ENCODE measurements around the gene DNAAF2.
"Not testable (repeated sequence)": the region's sequence is repeated elsewhere in the genome, so short reads cannot be mapped to it uniquely, and the experiment has no call there.

Gene DNAAF2

DNA sequence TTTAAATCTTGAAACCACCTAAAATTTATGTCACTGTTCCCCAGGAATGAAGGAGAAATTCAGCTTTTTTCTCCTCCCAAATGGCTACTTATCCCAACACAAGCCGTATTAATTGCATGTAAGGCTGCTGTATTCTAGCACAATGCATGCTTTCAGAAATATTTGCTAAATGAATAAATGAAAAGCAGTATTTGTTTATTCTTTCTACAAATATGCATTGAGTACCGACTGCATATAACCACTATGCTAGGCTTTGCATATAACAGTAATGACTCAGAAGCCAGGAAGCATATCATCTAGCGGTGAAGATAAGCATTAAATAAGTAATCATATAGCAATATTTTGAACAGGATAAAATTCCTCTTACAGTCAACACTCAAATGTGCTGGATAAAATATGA, 42.0 kb downstream of the DNAAF2 start:
- DNase-seq (ENCODE audit: insufficient read length) (no peak), FAIRE-seq (no peak)
- TF ChIP-seq POLR2A (IDR thresholded peaks at IDR 0.05; ENCODE audit: low read depth, low read length) (no peak), TAF1 (IDR thresholded peaks at IDR 0.05; ENCODE audit: borderline replicate concordance, low read depth, low read length) (no peak), POLR2AphosphoS5 (IDR thresholded peaks at IDR 0.05; ENCODE audit: low read depth, low read length) (no peak)

DNA sequence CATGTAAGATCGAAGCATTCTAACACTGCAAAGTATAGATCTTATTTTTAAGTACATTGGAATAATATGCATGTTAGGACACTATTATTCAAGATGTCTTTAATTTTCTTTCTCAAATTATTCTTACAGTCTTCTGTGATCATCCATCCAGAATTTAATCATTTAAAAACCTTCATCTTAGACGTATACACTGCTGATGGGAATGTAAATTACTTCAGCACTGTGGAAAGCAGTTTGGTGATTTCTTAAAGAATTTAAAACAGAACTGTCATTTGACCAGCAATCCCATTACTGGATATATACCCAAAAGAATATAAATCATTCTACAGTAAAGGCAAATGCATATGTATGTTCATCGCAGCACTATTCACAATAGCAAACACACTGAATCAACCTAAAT, 45.7 kb downstream of the DNAAF2 start:
- no peak for TF ChIP-seq POLR2AphosphoS5 (IDR thresholded peaks at IDR 0.05; ENCODE audit: low read depth, low read length)
- TF ChIP-seq TAF1 (IDR thresholded peaks at IDR 0.05; ENCODE audit: borderline replicate concordance, low read depth, low read length), result no peak
- no peak for TF ChIP-seq POLR2A (IDR thresholded peaks at IDR 0.05; ENCODE audit: low read depth, low read length)
- FAIRE-seq (no peak), DNase-seq (ENCODE audit: insufficient read length) (no peak)

DNA sequence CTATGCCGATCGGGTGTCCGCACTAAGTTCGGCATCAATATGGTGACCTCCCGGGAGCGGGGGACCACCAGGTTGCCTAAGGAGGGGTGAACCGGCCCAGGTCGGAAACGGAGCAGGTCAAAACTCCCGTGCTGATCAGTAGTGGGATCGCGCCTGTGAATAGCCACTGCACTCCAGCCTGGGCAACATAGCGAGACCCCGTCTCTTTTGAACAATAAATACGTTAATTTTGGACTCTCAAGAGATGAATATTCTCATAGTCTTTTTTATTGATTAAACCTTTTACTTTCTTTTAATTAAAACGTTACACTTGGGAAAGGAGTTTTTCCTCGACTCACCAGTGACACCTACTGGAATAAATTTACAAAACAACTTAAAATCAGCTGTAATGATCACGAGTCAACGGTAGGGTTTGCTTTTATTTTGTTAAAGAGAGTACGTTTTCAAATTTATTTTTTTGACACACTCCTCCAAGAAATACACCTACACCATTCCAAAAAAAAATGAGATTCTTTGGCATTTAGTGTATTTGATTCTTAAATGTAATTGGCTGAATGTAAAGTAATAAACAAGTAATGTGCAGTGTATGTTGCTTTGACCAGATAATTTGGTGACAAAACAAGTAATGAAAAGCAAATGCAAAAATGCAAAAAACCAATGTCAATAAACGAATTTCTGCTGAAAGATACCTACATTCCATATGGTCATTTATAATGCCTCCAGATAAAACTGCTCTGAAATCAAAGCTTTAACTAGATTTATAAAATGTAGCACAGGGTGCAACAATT, 48.2 kb downstream of the DNAAF2 start:
- TF ChIP-seq POLR2A (IDR thresholded peaks at IDR 0.05; ENCODE audit: low read depth, low read length) (no peak), TAF1 (IDR thresholded peaks at IDR 0.05; ENCODE audit: borderline replicate concordance, low read depth, low read length) (no peak), POLR2AphosphoS5 (IDR thresholded peaks at IDR 0.05; ENCODE audit: low read depth, low read length) (no peak)
- FAIRE-seq (no peak), DNase-seq (ENCODE audit: insufficient read length) (no peak)

DNA sequence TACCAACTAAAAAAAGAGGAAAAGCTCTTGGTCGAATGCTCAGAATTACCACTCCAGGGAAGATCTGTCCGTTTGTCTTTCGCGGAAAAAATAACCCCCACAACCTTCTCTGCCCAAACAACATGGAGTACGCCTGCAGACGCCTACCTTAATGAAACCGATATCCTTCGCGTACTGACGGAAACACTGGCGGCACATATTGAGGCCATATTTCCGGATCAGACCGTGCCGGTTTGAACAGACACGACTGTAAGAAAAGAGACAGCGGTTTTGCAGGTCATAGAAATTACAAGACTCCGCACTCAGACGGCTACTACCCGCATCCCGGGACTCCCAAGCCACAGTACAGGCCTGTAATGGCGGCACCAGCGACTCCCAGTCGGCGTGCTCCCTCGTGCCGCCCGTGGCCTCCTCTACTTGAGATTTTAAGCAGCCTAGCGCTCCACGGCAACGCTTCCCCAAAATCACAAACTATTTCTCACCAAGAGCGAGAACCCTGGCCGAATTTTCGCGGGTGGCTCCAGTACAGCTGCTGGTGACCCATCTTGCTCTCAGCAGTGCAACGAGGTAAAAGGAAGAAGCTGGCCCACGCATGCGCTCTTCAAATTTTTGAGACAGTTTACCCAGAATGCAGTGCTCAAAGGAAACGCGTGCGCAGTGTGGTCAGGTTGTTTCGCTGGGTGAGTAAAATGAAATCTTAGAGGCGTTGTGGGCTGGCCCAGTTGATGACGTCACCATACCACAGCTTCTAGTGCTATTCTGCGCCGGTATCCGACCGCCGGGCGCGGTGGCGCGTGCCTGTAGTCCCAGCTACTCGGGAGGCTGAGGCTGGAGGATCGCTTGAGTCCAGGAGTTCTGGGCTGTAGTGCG, 49.0 kb downstream of the DNAAF2 start, which contains the start of gene RPS29:
Gene RPS29 (minus strand): TSS at position 578 of the 870 bp plus-strand sequence. CDS start 34 bp downstream, at position 544.
- FAIRE-seq, result peak; percentile 97
- DNase-seq (ENCODE audit: insufficient read length), result peak; percentile 66
- TF ChIP-seq POLR2A (IDR thresholded peaks at IDR 0.05; ENCODE audit: low read depth, low read length) (peak; percentile 97), POLR2AphosphoS5 (IDR thresholded peaks at IDR 0.05; ENCODE audit: low read depth, low read length) (peak; percentile 96), TAF1 (IDR thresholded peaks at IDR 0.05; ENCODE audit: borderline replicate concordance, low read depth, low read length) (peak; percentile 96)

DNA sequence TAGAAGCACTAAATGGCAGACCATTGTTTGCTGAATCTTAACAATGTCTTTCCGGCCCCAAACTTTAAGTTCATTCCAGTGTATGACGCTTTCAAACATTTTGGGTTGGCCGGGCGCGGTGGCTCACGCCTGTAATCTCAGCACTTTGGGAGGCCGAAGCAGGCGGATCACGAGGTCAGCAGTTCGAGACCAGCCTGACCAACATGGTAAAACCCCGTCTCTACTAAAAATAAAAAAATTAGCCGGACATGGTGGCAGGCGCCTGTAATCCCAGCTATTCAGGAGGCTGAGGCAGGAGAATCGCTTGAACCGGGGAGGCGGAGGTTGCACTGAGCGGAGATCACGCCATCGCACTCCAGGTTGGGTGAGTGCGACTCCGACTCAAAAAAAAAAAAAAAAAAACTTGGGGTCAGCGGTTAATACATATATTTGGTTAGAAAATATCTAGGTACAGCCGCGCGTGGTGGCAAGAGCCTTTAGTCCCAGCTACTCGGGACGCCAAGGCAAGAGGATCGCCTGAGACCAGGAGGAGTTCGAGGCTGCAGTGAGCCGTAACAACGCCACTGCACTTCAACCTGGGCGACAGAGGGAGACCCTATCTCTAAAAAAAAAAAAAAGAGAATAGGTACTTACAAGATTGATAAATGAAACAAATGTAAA, 49.9 kb downstream of the DNAAF2 start:
- not testable (repeated sequence) for FAIRE-seq

DNA sequence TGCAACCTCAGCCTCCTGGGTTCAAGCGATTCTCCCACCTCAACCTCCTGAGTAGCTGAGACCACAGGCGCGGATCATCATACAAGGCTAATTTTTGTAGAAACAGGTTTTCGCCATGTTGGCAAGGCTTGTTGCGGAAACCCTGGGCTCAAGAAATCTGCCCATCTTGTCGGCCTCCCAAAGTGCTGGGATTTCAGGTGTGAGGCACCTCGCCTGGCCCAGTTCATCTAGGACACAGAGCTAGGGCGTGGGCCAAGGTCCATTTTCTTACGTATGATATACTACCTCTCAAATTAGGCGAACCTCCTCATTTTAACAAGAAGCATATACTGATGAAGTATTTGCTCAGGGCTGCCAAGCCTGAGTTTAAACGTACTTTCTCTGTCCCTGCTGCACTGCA, 51.0 kb downstream of the DNAAF2 start:
- TF ChIP-seq POLR2AphosphoS5 (IDR thresholded peaks at IDR 0.05; ENCODE audit: low read depth, low read length), result no peak; the same call in 1 of the 2 replicates
- TF ChIP-seq POLR2A (IDR thresholded peaks at IDR 0.05; ENCODE audit: low read depth, low read length), result peak; percentile 39; the same call in 1 of the 2 replicates
- FAIRE-seq (no peak), DNase-seq (ENCODE audit: insufficient read length) (no peak)

More for the DNA sequence above, 49.9 kb downstream of the DNAAF2 start:
- DNase-seq (ENCODE audit: insufficient read length), result not testable (repeated sequence)

DNA sequence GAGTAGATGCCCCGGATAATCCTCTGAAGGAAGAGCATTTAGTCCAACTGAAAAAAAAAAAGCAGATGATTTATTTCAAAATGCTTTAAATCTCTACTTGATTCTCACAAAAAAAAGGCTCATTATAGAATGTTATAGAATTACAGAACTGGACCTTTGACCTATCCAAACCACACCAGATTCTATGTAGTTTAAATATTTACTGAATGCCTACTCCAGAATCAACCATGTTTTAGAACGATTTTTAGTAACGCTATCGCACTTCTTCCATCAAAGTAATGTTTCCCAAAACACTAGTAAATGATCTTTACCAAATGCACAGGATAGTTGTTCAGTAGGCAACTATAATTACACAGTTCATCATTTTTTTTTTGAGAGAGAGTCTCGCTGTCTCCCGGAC, 51.4 kb downstream of the DNAAF2 start:
- FAIRE-seq, result no peak
- TF ChIP-seq POLR2AphosphoS5 (IDR thresholded peaks at IDR 0.05; ENCODE audit: low read depth, low read length), result no peak
- no peak for TF ChIP-seq TAF1 (IDR thresholded peaks at IDR 0.05; ENCODE audit: borderline replicate concordance, low read depth, low read length)
- no peak for TF ChIP-seq POLR2A (IDR thresholded peaks at IDR 0.05; ENCODE audit: low read depth, low read length)
- DNase-seq (ENCODE audit: insufficient read length), result no peak

DNA sequence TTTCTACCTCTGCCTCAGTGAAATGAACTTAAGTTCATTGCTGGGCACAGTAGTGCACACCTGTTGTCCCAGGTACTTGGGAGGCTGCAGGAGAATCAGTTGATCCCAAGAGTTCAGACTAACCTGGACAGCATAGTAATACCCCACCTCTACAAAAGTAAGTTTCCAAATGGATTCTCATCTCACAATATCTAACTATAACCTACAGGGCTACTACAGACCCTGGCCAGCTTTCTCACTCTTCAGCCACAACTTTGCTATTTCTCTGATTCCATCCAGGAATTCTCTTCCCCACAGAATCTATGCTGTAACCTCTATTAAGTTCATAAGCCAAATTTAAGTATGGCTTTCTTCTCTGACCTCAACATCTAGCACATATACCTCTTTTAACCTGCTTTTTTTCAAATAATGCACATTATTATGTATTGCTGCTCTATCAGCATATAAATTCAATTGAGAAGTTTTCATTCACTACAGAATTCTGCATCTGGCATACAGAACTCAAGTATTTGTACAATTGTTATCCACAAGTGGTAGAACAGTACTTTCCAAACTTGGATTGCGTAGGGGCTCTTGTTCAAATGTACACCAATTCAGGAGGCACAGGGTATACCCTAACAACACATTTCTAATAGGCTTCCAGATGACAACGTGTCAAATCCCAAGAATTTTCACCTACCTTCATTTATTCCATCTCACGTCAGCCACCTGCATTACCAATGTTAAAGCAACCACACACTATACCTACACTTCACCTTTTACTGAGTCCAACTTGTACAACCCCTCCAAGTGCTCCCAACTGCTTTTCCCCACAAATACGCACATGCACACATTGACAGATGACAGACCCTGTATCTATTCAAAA, 52.7 kb downstream of the DNAAF2 start:
- DNase-seq (ENCODE audit: insufficient read length), result no peak
- TF ChIP-seq POLR2A (IDR thresholded peaks at IDR 0.05; ENCODE audit: low read depth, low read length) (peak; percentile 63; the same call in 1 of the 2 replicates), TAF1 (IDR thresholded peaks at IDR 0.05; ENCODE audit: borderline replicate concordance, low read depth, low read length) (no peak), POLR2AphosphoS5 (IDR thresholded peaks at IDR 0.05; ENCODE audit: low read depth, low read length) (peak; percentile 82)
- FAIRE-seq, result no peak

DNA sequence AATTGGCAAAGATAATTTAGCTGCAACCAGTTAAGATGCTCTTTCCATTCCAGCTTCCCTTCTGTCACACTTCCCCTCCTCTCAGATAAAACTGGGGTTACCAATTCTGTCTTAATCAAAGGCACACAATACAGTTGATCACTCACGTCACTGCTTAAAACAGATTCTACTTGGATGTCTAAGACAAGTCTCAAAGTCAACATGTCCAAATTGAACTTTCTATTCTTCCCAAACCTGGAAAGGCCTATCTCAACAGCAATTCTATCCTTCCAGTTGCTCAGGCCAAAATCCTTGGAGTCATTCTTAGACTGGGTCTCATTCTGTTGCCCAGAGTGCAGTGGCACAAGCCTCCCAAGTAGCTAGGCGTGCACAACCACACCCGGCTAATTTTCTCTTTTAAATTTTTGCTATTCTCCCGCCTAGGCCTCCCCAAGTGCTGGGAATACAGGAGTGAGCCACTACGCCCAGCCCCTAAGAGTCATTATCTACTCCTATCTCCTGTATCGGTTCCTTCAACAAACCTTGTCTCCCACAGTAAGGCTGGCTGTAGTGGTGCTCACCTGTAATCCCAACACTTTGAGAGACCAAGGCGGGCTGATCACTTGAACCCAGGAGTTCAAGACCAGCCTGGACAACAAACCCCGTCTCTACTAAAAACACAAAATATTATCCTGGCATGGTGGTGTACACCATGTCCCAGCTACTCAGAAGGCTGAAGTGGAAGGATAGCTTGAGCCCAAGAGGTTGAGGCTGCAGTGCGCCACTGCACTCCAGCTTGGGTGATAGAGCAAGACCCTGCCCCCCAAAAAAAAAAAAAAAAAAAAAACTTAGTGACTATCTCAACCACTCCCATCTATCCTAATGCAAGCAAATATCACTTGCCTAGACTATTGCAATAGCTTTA, 53.6 kb downstream of the DNAAF2 start:
- TF ChIP-seq POLR2AphosphoS5 (IDR thresholded peaks at IDR 0.05; ENCODE audit: low read depth, low read length), result peak; percentile 32; the same call in 1 of the 2 replicates
- peak; percentile 32; the same call in 1 of the 2 replicates for TF ChIP-seq POLR2A (IDR thresholded peaks at IDR 0.05; ENCODE audit: low read depth, low read length)
- no peak for TF ChIP-seq TAF1 (IDR thresholded peaks at IDR 0.05; ENCODE audit: borderline replicate concordance, low read depth, low read length)
- no peak for FAIRE-seq
- DNase-seq (ENCODE audit: insufficient read length), result no peak

DNA sequence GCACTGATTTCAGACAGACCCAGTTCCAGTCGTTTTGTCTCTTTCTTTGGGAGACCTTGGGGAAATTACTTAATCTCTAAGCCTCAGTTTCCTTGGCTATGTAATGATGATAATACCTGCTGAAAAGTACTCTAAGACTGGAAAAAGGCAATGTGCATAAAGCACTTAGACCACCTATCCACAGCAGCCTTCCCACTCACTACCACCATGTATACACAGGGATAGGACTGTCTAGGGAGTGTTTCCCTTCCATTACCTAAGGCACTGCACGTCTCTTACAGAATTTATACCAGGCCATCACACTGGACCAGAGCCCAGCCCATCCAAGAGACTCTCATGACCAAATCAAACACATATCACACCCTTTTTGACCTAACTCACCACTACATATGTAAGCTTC, 55.2 kb downstream of the DNAAF2 start:
- FAIRE-seq, result no peak
- no peak for DNase-seq (ENCODE audit: insufficient read length)
- no peak; the same call in 1 of the 2 replicates for TF ChIP-seq POLR2A (IDR thresholded peaks at IDR 0.05; ENCODE audit: low read depth, low read length)
- no peak for TF ChIP-seq TAF1 (IDR thresholded peaks at IDR 0.05; ENCODE audit: borderline replicate concordance, low read depth, low read length)
- no peak for TF ChIP-seq POLR2AphosphoS5 (IDR thresholded peaks at IDR 0.05; ENCODE audit: low read depth, low read length)
